HFFc6 (cell line): ENCODE results near the gene AGBL3. TPM values are rescaled to one million over a fixed set of nuclear protein-coding genes. Genes with fewer than 3 reads are reported as not detected.
A peak's percentile ranks its signal among the peaks of the same experiment; 100 is the strongest.

Experiments
- DNase-seq: peaks from one replicate; pipeline ENCODE4 v3.0.0-alpha.2; 2018
- H3K27ac Mint-ChIP-seq: 2 replicates; pipeline ENCODE4 v1.8.0; 2020; ENCODE audit warnings: mild to moderate bottlenecking, mixed read lengths
- H3K27me3 Mint-ChIP-seq: 2 replicates; pipeline ENCODE4 v1.8.0; 2021; ENCODE audit warnings: mild to moderate bottlenecking, moderate library complexity, mixed read lengths; ENCODE audit not compliant: insufficient read depth
- H3K36me3 Mint-ChIP-seq: 2 replicates; pipeline ENCODE4 v1.8.0; 2021; ENCODE audit warnings: low read depth, mixed read lengths
- H3K4me1 Mint-ChIP-seq: 2 replicates; pipeline ENCODE4 v1.8.0; 2020; ENCODE audit warnings: low read depth, mixed read lengths
- H3K4me3 Mint-ChIP-seq: 2 replicates; pipeline ENCODE4 v1.8.0; 2020; ENCODE audit warnings: mild to moderate bottlenecking, moderate library complexity, mixed read lengths
- H3K9me3 Mint-ChIP-seq: 2 replicates; pipeline ENCODE4 v1.8.0; 2020; ENCODE audit warnings: mild to moderate bottlenecking, mixed read lengths
- CTCF ChIP-seq: fragments of 200-600 bp; sonication (generic); IDR thresholded peaks from 2 replicates; pipeline ENCODE4 v1.5.0; 2021; ENCODE audit warnings: antibody characterized with exemption, mild to moderate bottlenecking
- total RNA-seq, 6 experiments: library from RNA; stranded (reverse); fragmentation: NEBNext Ultra II Directional; extraction: Animal tissue kit (Norgen Biotek cat#: 25700); gene quantifications; 2 replicates in 1 of 6; 3 replicates in 5 of 6; pipeline ENCODE4 v1.2.3, GENCODE V29; 2021

Gene AGBL3
- total RNA-seq, 6 experiments from 2014 or later: 0.38 to 0.76 (median 0.68) TPM

- peaks cover 80% of the 10 kb centered on the region for H3K4me1 Mint-ChIP-seq
- peak; percentile 83 for DNase-seq
- H3K27me3 Mint-ChIP-seq: peaks cover 50% of the 10 kb centered on the region
- TF ChIP-seq CTCF: no peak
- peak overlapping the region; percentile 79 for H3K27ac Mint-ChIP-seq
- H3K4me3 Mint-ChIP-seq: peak overlapping the region; percentile 73; the same call in 1 of the 2 replicates
- H3K9me3 Mint-ChIP-seq: peaks cover 36% of the 10 kb centered on the region; the same call in 1 of the 2 replicates
- peaks cover 81% of the 10 kb centered on the region for H3K36me3 Mint-ChIP-seq
Observed at GRCh38 chr7:134941185-134941900, 45.0 kb upstream of the AGBL3 start.

- peak overlapping the region; percentile 79 for H3K27ac Mint-ChIP-seq
- DNase-seq: no peak
- peaks cover 33% of the 10 kb centered on the region; the same call in 1 of the 2 replicates for H3K9me3 Mint-ChIP-seq
- H3K36me3 Mint-ChIP-seq: peaks cover 80% of the 10 kb centered on the region
- no peak for TF ChIP-seq CTCF
- H3K27me3 Mint-ChIP-seq: peaks cover 51% of the 10 kb centered on the region
- peaks cover 76% of the 10 kb centered on the region for H3K4me1 Mint-ChIP-seq
- H3K4me3 Mint-ChIP-seq: peak overlapping the region; percentile 73
Observed at GRCh38 chr7:134941952-134942351, 44.4 kb upstream of the AGBL3 start.

- no peak for DNase-seq
- Mint-ChIP-seq H3K4me3 (peak overlapping the region; percentile 59; the same call in 1 of the 2 replicates), H3K9me3 (peaks cover 38% of the 10 kb centered on the region; the same call in 1 of the 2 replicates), H3K36me3 (peaks cover 80% of the 10 kb centered on the region), H3K27ac (peak overlapping the region; percentile 64; the same call in 1 of the 2 replicates), H3K27me3 (peaks cover 52% of the 10 kb centered on the region), H3K4me1 (peaks cover 76% of the 10 kb centered on the region)
- no peak for TF ChIP-seq CTCF
Observed at GRCh38 chr7:134942690-134943466, 43.4 kb upstream of the AGBL3 start.

- H3K4me1 Mint-ChIP-seq: peaks cover 76% of the 10 kb centered on the region
Observed at GRCh38 chr7:134943785-134944400, 42.4 kb upstream of the AGBL3 start.

More at GRCh38 chr7:134943785-134944400, 42.4 kb upstream of the AGBL3 start:
- Mint-ChIP-seq H3K4me3 (peak overlapping the region; percentile 45), H3K9me3 (peaks cover 32% of the 10 kb centered on the region; the same call in 1 of the 2 replicates), H3K36me3 (peaks cover 80% of the 10 kb centered on the region), H3K27ac (peak overlapping the region; percentile 38), H3K27me3 (peaks cover 47% of the 10 kb centered on the region)
- TF ChIP-seq CTCF: peak; percentile 43; the same call in 1 of the 2 replicates
- DNase-seq: no peak
